B cell (primary cell): ENCODE measurements around the gene LRIG1. TPM values are rescaled to one million over a fixed set of nuclear protein-coding genes. Genes with fewer than 3 reads are reported as not detected.

Source experiments
- ATAC-seq: fragments of 200-7000 bp; cut with Tn5 transposase; one replicate; pipeline ENCODE4 v1.10.0; 2021; ENCODE audit warnings: low read depth, mild to moderate bottlenecking, moderate number of reproducible peaks, moderate library complexity
- CTCF ChIA-PET: fragments of 350-600 bp; sonication (Branson Sonifier 250); formaldehyde crosslinking; loops from one replicate; lab custom pipeline; 2021; ENCODE audit warnings: antibody characterized with exemption, inconsistent platforms; lab: Charles Lee
- POLR2A ChIA-PET: fragments of 350-600 bp; sonication (Branson Sonifier 250); formaldehyde crosslinking; loops from one replicate; lab custom pipeline; 2021; ENCODE audit warnings: antibody characterized with exemption; lab: Charles Lee
- DNase-seq: peaks from one replicate; pipeline ENCODE4 v3.0.0; 2013
- H2AFZ ChIP-seq: 2 replicates; pipeline ENCODE4 v1.6.1; 2012; ENCODE audit warnings: mild to moderate bottlenecking, low read depth, low read length; ENCODE audit not compliant: insufficient read depth, poor library complexity, severe bottlenecking
- H3K27ac ChIP-seq, 2 donors: 1 replicate in 1 of 2; 2 replicates in 1 of 2; pipeline ENCODE4 v1.5.1; 2012 to 2013; ENCODE audit warnings: low read length in 2 of 2, mild to moderate bottlenecking in 2 of 2, moderate library complexity in 1 of 2
- H3K27me3 ChIP-seq, 4 experiments: fragments of 200-600 bp in 1 of 4; sonication (generic) in 1 of 4; replicated peaks in 1 of 4; 1 replicate in 2 of 4; 2 replicates in 2 of 4; pipeline versions ENCODE4 v1.6.1 to v1.7.0; 2013 to 2016; ENCODE audit warnings: low read length in 3 of 4, mild to moderate bottlenecking in 2 of 4, mixed read lengths in 1 of 4, moderate library complexity in 1 of 4; ENCODE audit not compliant: insufficient read depth in 4 of 4, control insufficient read depth in 3 of 4; ENCODE audit errors: control extremely low read depth in 1 of 4
- H3K36me3 ChIP-seq, 2 experiments: replicated peaks in 1 of 2; 1 replicate in 1 of 2; 2 replicates in 1 of 2; pipeline versions ENCODE4 v1.6.1 to v1.7.1; 2013; ENCODE audit warnings: low read length in 1 of 2; ENCODE audit not compliant: insufficient read depth in 2 of 2, control insufficient read depth in 1 of 2; ENCODE audit errors: control extremely low read depth in 1 of 2, extremely low read depth in 1 of 2
- H3K4me1 ChIP-seq, 2 donors: fragments of 200-600 bp in 1 of 2; sonication (generic) in 1 of 2; 1 replicate in 1 of 2; 2 replicates in 1 of 2; pipeline versions ENCODE4 v1.5.1 to v1.6.1; 2013 to 2017; ENCODE audit warnings: low read length in 2 of 2; ENCODE audit not compliant: control insufficient read depth in 2 of 2, insufficient read depth in 2 of 2
- H3K4me2 ChIP-seq: replicated peaks from 2 replicates; pipeline ENCODE3; 2012; ENCODE audit warnings: mild to moderate bottlenecking, low read depth, low read length; ENCODE audit not compliant: poor library complexity, severe bottlenecking
- H3K4me3 ChIP-seq, 5 experiments: fragments of 200-600 bp in 1 of 5; sonication (generic) in 1 of 5; 1 replicate in 3 of 5; 2 replicates in 2 of 5; pipeline versions ENCODE4 v1.5.1 to v1.7.0; 2011 to 2016; ENCODE audit warnings: low read length in 4 of 5, mild to moderate bottlenecking in 4 of 5, low read depth in 2 of 5, control low read depth in 1 of 5, moderate library complexity in 1 of 5; ENCODE audit not compliant: insufficient read depth in 1 of 5; ENCODE audit errors: control extremely low read depth in 1 of 5, extremely low read depth in 1 of 5
- H3K79me2 ChIP-seq: fragments of 200-600 bp; sonication (generic); one replicate; pipeline ENCODE4 v1.6.0; 2016; ENCODE audit warnings: low read length; ENCODE audit not compliant: control insufficient read depth, insufficient read depth
- H3K9ac ChIP-seq: fragments of 200-600 bp; sonication (generic); 2 replicates; pipeline ENCODE4 v1.6.1; 2017; ENCODE audit warnings: mild to moderate bottlenecking, low read length, moderate library complexity
- H3K9me3 ChIP-seq, 3 donors: one replicate each; pipeline versions ENCODE4 v1.6.1 to v1.7.1; 2013; ENCODE audit warnings: low read length in 2 of 3; ENCODE audit not compliant: control insufficient read depth in 2 of 3, insufficient read depth in 1 of 3; ENCODE audit errors: control extremely low read depth in 1 of 3
- H4K20me1 ChIP-seq: 2 replicates; pipeline ENCODE4 v1.6.0; 2012; ENCODE audit warnings: mild to moderate bottlenecking, low read length; ENCODE audit not compliant: insufficient read depth, control insufficient read depth, poor library complexity, severe bottlenecking
- H3K27ac Mint-ChIP-seq: one replicate; pipeline ENCODE4 v1.8.0; 2021; ENCODE audit warnings: mixed read lengths
- H3K27me3 Mint-ChIP-seq: one replicate; pipeline ENCODE4 v1.8.0; 2021; ENCODE audit warnings: mixed read lengths
- H3K4me1 Mint-ChIP-seq: one replicate; pipeline ENCODE4 v1.8.0; 2021; ENCODE audit warnings: mixed read lengths
- H3K4me3 Mint-ChIP-seq: one replicate; pipeline ENCODE4 v1.8.0; 2021; ENCODE audit warnings: mixed read lengths
- H3K9me3 Mint-ChIP-seq: one replicate; pipeline ENCODE4 v1.8.0; 2022; ENCODE audit warnings: mixed read lengths; ENCODE audit not compliant: insufficient read depth
- CTCF ChIP-seq: fragments of 200-600 bp; IDR thresholded peaks from one replicate; pipeline ENCODE4 v1.8.0; 2022; ENCODE audit warnings: antibody characterized with exemption, mild to moderate bottlenecking
- EZH2 ChIP-seq: IDR thresholded peaks from 2 replicates; pipeline ENCODE4 v1.6.1; 2012; ENCODE audit warnings: borderline replicate concordance, low read depth, mild to moderate bottlenecking, moderate library complexity, low read length; ENCODE audit not compliant: insufficient read depth, poor library complexity, severe bottlenecking
- WGBS: methylation state at CpG from one replicate; pipeline ENCODE4 v1.1.5; 2013; ENCODE audit warnings: missing lambda C conversion rate; ENCODE audit not compliant: insufficient coverage; 5-methylcytosine and 5-hydroxymethylcytosine counted together
- intact Hi-C: fragments of 100-400 bp; cut with micrococcal nuclease; formaldehyde crosslinking; loops from one replicate; pipeline ENCODE4 v1.10.0; 2022
- polyA plus RNA-seq: library from polyadenylated mRNA; depleted of rRNA; stranded (reverse); fragments of >200 nt; gene quantifications from 2 replicates; pipeline ENCODE4 v1.2.3, GENCODE V29; 2012
- total RNA-seq, 2 donors: library from RNA; stranded (reverse); fragments of 120-200 nt in 1 of 2; gene quantifications; 1 replicate in 1 of 2; 2 replicates in 1 of 2; pipeline versions ENCODE4 v1.2.3 to v1.2.4, GENCODE V29; 2013 to 2022

The LRIG1 gene
- total and polyA plus RNA-seq, 2 donors (not counting 1 experiment from before 2014, with no cell fraction given) = 9.2 to 12.4 TPM

DNA sequence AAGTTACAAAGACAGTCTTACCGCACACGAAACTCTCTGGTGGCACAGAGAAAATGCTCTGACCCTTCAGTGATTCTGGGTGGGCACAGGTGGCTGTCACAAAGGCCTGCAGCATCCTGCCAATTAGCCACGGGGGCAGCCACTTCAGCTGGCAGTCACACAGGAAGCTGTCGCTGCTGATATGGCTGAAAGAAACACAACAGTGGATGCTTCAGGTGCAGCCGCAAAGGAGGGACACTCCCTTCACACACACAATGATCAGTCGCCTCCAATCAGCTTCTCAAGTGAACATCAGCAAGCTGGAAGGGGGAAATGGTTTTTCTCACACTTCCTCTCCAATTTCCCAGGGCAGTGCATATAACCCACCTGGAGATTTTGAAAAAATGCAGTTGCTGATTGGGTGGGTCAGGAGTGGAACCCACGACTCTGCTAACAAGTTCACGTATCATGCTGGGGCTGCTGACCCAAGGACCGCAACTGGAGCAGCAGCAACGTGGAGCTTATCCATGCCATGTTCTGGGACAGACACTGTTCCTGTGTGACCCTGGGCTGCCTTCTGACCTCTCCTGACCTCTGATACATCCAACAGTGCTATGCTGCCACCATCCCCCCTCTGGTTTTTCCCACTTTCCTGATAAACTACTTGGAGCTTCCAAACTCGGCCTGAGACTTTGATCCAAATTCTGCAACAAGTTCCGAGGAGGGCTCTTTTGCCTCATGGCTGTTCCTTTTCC, 106.6 kb downstream of the LRIG1 start:
- Histone ChIP-seq H3K27me3 (no peaks in the 10 kb centered on the region), H3K4me2 (peak overlapping the region; percentile 75), H3K4me3 (peak overlapping the region; percentile 37 to 71 (median 58)), H3K36me3 (peaks cover 0 to 3% of the 10 kb centered on the region in 2 experiments), H3K79me2 (peaks cover 29% of the 10 kb centered on the region), H4K20me1 (no peaks in the 10 kb centered on the region), H3K9ac (peak overlapping the region; percentile 53), H3K27ac (peak overlapping the region; percentile 66 to 72), H3K9me3 (no peaks in the 10 kb centered on the region), H3K4me1 (peaks cover 35 to 48% of the 10 kb centered on the region in 2 donors), H2AFZ (peak overlapping the region; percentile 44)
- POLR2A ChIA-PET = no interaction called here
- ATAC-seq (peak; percentile 88), DNase-seq (peak; percentile 79)
- H3K4me1 Mint-ChIP-seq = peaks cover 53% of the 10 kb centered on the region
- 31% methylated on average over 11 of the region's 12 CpGs for WGBS
- intact Hi-C loops = loop anchor here (1.0 to 5.0 kb wide), 4 partner anchors 8 to 172 kb away; partner anchors contain the start of genes LRIG1 and SLC25A26
- H3K27me3 Mint-ChIP-seq = no peaks in the 10 kb centered on the region
- TF ChIP-seq CTCF = no peak
- CTCF ChIA-PET = interaction anchor here (0.8 to 5.1 kb wide), 10 partner anchors 8 to 578 kb away, joined by 3 to 31 read pairs (median 4); no protein-coding TSS in a partner anchor
- H3K9me3 Mint-ChIP-seq = no peaks in the 10 kb centered on the region
- H3K4me3 Mint-ChIP-seq = peak overlapping the region; percentile 92
- H3K27ac Mint-ChIP-seq = peak overlapping the region; percentile 92

DNA sequence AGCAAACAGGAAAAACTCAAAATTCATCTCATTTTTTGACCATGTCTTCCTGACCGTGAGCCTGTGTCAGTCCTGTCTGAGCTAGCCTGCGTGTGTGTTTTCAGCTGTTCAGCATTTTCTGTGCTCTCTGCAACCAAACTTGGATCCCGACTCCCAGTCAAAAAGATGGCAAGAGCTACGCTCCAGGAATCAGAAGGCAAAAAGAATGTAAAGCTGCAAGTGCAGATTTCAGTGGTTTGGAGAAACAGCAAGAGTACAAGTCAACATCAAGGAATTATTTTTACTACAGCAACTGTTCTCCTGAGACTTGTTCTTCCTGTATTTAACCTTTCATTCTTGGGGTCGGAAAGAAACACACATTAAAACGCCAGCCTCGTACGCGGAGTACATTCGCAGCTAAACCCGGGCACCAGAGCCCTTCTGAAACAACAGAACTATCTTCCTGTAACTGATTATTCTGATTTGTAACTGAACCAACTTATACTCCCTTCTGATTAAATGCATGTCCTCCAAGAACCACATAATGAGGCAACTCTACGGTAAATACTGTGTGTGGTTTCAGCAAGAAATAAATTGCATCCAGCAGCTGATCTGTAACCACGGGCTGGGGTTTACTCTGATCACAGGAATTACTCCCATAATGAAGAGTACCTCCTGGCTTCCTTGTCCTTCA, 107.4 kb downstream of the LRIG1 start:
- Mint-ChIP-seq H3K4me1 (peaks cover 58% of the 10 kb centered on the region), H3K27ac (peak overlapping the region; percentile 92), H3K4me3 (peak overlapping the region; percentile 92), H3K9me3 (no peaks in the 10 kb centered on the region), H3K27me3 (no peaks in the 10 kb centered on the region)
- Histone ChIP-seq H3K27me3 (no peaks in the 10 kb centered on the region), H3K4me1 (peaks cover 35 to 55% of the 10 kb centered on the region in 2 donors), H4K20me1 (no peaks in the 10 kb centered on the region), H3K36me3 (peaks cover 0 to 3% of the 10 kb centered on the region in 2 experiments), H3K27ac (peak overlapping the region; percentile 66 to 72), H3K4me2 (peak overlapping the region; percentile 75), H3K9ac (peak overlapping the region; percentile 53), H2AFZ (peak overlapping the region; percentile 44), H3K9me3 (no peaks in the 10 kb centered on the region), H3K79me2 (peaks cover 33% of the 10 kb centered on the region), H3K4me3 (peak overlapping the region; percentile 37 to 71 (median 58))
- CTCF ChIA-PET = interaction anchor here (0.9 to 5.1 kb wide), 8 partner anchors 9 to 579 kb away, joined by 3 to 31 read pairs (median 4); no protein-coding TSS in a partner anchor
- ATAC-seq (peak; percentile 28), DNase-seq (no peak)
- intact Hi-C loops = loop anchor here (1.0 to 5.0 kb wide), 4 partner anchors 7 to 171 kb away; partner anchors contain the start of genes LRIG1 and SLC25A26
- POLR2A ChIA-PET = no interaction called here
- TF ChIP-seq EZH2 = no peak
- TF ChIP-seq CTCF = no peak
- WGBS = 8% methylated on average over 11 of the region's 13 CpGs
